ENCODE results near the gene TAAR6. TPM values are rescaled to one million over a fixed set of nuclear protein-coding genes. Genes with fewer than 3 reads are reported as not detected.
A peak's percentile ranks its signal among the peaks of the same experiment; 100 is the strongest.

Gene TAAR6
- total RNA-seq, 1 experiment from 2014 or later, result not detected

GRCh38 chr6:132612449-132613108 is 42.5 kb downstream of the TAAR6 start:
- H3K27me3 Mint-ChIP-seq (ENCODE audit: low read depth), result no peaks in the 10 kb centered on the region
- no peaks in the 10 kb centered on the region for H3K4me1 Mint-ChIP-seq
- TF ChIP-seq GABPB1 (CRISPR knock-in tag; IDR thresholded peaks at IDR 0.05), result peak; percentile 49; the same call in 1 of the 2 replicates
- TF ChIP-seq, protein P1, sequence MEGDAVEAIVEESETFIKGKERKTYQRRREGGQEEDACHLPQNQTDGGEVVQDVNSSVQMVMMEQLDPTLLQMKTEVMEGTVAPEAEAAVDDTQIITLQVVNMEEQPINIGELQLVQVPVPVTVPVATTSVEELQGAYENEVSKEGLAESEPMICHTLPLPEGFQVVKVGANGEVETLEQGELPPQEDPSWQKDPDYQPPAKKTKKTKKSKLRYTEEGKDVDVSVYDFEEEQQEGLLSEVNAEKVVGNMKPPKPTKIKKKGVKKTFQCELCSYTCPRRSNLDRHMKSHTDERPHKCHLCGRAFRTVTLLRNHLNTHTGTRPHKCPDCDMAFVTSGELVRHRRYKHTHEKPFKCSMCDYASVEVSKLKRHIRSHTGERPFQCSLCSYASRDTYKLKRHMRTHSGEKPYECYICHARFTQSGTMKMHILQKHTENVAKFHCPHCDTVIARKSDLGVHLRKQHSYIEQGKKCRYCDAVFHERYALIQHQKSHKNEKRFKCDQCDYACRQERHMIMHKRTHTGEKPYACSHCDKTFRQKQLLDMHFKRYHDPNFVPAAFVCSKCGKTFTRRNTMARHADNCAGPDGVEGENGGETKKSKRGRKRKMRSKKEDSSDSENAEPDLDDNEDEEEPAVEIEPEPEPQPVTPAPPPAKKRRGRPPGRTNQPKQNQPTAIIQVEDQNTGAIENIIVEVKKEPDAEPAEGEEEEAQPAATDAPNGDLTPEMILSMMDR (IDR thresholded peaks at IDR 0.05), result no peak
- no peak for ATAC-seq
- H3K9me3 Mint-ChIP-seq, result no peaks in the 10 kb centered on the region
- POLR2A ChIA-PET, result no interaction called here
- H3K4me3 Mint-ChIP-seq, result no peak overlapping the region
- DNase-seq (ENCODE audit: low spot score), result no peak
- H3K36me3 Mint-ChIP-seq, result no peaks in the 10 kb centered on the region
- H3K27ac Mint-ChIP-seq, result no peak overlapping the region
- CTCF ChIA-PET, result no interaction called here

DNA sequence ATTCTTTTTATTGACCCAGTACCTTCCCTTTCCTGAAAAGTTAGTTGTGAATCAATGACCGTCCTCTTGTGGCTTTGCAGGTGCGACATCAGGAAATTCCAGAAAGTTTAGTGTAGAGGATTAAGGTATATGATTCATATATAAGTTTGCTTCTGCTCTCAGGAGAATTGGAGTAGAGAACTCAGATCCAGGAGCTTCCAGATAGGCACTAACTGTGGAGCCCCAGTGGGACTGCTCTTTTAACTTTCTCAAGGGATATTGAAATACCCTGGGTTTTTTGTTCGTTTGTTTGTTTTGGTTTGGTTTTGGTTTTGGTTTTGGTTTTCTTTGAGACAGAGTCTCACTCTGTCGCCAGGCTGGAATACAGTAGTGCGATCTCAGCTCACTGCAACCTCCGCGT is 44.4 kb downstream of the TAAR6 start:
- H3K4me3 Mint-ChIP-seq, result no peak overlapping the region
- TF ChIP-seq, protein P2, sequence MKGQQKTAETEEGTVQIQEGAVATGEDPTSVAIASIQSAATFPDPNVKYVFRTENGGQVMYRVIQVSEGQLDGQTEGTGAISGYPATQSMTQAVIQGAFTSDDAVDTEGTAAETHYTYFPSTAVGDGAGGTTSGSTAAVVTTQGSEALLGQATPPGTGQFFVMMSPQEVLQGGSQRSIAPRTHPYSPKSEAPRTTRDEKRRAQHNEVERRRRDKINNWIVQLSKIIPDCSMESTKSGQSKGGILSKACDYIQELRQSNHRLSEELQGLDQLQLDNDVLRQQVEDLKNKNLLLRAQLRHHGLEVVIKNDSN (CRISPR knock-in tag; IDR thresholded peaks at IDR 0.05), result no peak
- TF ChIP-seq MXD4 (CRISPR knock-in tag; IDR thresholded peaks at IDR 0.05; ENCODE audit: borderline replicate concordance), result no peak
- no peak for TF ChIP-seq NFE2L1 (CRISPR knock-in tag; IDR thresholded peaks at IDR 0.05)
- TF ChIP-seq SP1 (CRISPR knock-in tag; conservative IDR thresholded peaks at IDR 0.05), result no peak
- TF ChIP-seq ATF2 (CRISPR knock-in tag; IDR thresholded peaks at IDR 0.05; ENCODE audit: borderline replicate concordance, low read depth), result no peak
- no peak for TF ChIP-seq ZSCAN18 (CRISPR knock-in tag; IDR thresholded peaks at IDR 0.05)
- TF ChIP-seq SMAD4 (CRISPR knock-in tag; IDR thresholded peaks at IDR 0.05), result no peak
- TF ChIP-seq CREM (CRISPR knock-in tag; IDR thresholded peaks at IDR 0.05), result no peak
- no peak for TF ChIP-seq EMX1 (CRISPR knock-in tag; IDR thresholded peaks at IDR 0.05)
- TF ChIP-seq, protein P3, sequence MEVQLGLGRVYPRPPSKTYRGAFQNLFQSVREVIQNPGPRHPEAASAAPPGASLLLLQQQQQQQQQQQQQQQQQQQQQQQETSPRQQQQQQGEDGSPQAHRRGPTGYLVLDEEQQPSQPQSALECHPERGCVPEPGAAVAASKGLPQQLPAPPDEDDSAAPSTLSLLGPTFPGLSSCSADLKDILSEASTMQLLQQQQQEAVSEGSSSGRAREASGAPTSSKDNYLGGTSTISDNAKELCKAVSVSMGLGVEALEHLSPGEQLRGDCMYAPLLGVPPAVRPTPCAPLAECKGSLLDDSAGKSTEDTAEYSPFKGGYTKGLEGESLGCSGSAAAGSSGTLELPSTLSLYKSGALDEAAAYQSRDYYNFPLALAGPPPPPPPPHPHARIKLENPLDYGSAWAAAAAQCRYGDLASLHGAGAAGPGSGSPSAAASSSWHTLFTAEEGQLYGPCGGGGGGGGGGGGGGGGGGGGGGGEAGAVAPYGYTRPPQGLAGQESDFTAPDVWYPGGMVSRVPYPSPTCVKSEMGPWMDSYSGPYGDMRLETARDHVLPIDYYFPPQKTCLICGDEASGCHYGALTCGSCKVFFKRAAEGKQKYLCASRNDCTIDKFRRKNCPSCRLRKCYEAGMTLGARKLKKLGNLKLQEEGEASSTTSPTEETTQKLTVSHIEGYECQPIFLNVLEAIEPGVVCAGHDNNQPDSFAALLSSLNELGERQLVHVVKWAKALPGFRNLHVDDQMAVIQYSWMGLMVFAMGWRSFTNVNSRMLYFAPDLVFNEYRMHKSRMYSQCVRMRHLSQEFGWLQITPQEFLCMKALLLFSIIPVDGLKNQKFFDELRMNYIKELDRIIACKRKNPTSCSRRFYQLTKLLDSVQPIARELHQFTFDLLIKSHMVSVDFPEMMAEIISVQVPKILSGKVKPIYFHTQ (CRISPR knock-in tag; IDR thresholded peaks at IDR 0.05), result no peak
- TF ChIP-seq, protein P4, sequence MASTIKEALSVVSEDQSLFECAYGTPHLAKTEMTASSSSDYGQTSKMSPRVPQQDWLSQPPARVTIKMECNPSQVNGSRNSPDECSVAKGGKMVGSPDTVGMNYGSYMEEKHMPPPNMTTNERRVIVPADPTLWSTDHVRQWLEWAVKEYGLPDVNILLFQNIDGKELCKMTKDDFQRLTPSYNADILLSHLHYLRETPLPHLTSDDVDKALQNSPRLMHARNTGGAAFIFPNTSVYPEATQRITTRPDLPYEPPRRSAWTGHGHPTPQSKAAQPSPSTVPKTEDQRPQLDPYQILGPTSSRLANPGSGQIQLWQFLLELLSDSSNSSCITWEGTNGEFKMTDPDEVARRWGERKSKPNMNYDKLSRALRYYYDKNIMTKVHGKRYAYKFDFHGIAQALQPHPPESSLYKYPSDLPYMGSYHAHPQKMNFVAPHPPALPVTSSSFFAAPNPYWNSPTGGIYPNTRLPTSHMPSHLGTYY (CRISPR knock-in tag; IDR thresholded peaks at IDR 0.05), result no peak
- no peak for TF ChIP-seq ZNF317 (CRISPR knock-in tag; IDR thresholded peaks at IDR 0.05; ENCODE audit: borderline replicate concordance, low read depth)
- TF ChIP-seq ZNF512 (CRISPR knock-in tag; IDR thresholded peaks at IDR 0.05; ENCODE audit: borderline replicate concordance), result no peak
- no peak for TF ChIP-seq ZNF263 (CRISPR knock-in tag; IDR thresholded peaks at IDR 0.05; ENCODE audit: low read depth)
- TF ChIP-seq NFYB (CRISPR knock-in tag; conservative IDR thresholded peaks at IDR 0.05; ENCODE audit: low read depth), result no peak
- TF ChIP-seq MYBL2 (CRISPR knock-in tag; IDR thresholded peaks at IDR 0.05), result no peak
- DNase-seq (ENCODE audit: low spot score) (no peak), ATAC-seq (no peak)
- no peaks in the 10 kb centered on the region for H3K4me1 Mint-ChIP-seq
- H3K27me3 Mint-ChIP-seq (ENCODE audit: low read depth), result no peaks in the 10 kb centered on the region
- no peaks in the 10 kb centered on the region for H3K9me3 Mint-ChIP-seq
- POLR2A ChIA-PET, result no interaction called here
- H3K27ac Mint-ChIP-seq, result no peak overlapping the region
- no peaks in the 10 kb centered on the region for H3K36me3 Mint-ChIP-seq
- CTCF ChIA-PET, result no interaction called here

Measured in WTC11 (cell line).